Gastroesophageal sphincter (tissue), 3 donors: Measurements from ENCODE around the gene SLC17A8.

ENCODE experiments used
- EP300 ChIP-seq: sonication (generic); formaldehyde crosslinking; IDR thresholded peaks from one replicate; pipeline ENCODE4 v1.6.1; 2017; ENCODE audit warnings: antibody characterized with exemption, mild to moderate bottlenecking
- POLR2A ChIP-seq, 2 donors: fragments of 450-650 bp; IDR thresholded peaks; one replicate each; pipeline ENCODE4 v1.6.1; 2017; ENCODE audit warnings: antibody characterized with exemption in 2 of 2, mild to moderate bottlenecking in 2 of 2, moderate library complexity in 1 of 2
- POLR2AphosphoS5 ChIP-seq: sonication (generic); formaldehyde crosslinking; IDR thresholded peaks from one replicate; pipeline ENCODE4 v1.6.1; 2017; ENCODE audit warnings: antibody characterized with exemption
- TF ChIP-seq, protein P1 (sequence below), 4 experiments: fragments of 200-600 bp in 2 of 4; fragments of 450-650 bp in 2 of 4; sonication (generic) in 1 of 4; IDR thresholded peaks; one replicate each; pipeline ENCODE4 v1.5.1; 2017 to 2019; ENCODE audit warnings: antibody characterized with exemption in 4 of 4, mild to moderate bottlenecking in 2 of 4, moderate library complexity in 2 of 4

DNA sequence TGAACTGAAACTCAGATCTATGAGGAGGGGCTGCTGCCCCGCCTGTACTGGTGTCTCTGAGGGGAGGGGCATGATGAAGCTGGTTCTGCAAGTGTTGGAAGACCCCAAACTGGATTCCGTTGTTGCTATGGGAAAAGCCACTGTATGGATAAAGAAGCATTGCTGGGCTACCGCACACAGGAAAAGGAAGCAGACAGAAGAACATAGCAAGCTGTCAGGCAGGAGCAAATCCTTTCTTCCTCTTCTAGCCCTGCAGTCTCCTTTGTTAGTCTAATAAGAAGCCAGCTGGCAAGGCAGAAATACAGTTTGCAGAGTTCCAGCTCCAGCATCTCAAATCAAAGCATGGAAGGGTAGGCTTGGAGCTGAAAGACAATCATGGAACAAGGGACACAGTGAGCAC, 90.5 kb downstream of the SLC17A8 start:
- TF ChIP-seq, protein P1, sequence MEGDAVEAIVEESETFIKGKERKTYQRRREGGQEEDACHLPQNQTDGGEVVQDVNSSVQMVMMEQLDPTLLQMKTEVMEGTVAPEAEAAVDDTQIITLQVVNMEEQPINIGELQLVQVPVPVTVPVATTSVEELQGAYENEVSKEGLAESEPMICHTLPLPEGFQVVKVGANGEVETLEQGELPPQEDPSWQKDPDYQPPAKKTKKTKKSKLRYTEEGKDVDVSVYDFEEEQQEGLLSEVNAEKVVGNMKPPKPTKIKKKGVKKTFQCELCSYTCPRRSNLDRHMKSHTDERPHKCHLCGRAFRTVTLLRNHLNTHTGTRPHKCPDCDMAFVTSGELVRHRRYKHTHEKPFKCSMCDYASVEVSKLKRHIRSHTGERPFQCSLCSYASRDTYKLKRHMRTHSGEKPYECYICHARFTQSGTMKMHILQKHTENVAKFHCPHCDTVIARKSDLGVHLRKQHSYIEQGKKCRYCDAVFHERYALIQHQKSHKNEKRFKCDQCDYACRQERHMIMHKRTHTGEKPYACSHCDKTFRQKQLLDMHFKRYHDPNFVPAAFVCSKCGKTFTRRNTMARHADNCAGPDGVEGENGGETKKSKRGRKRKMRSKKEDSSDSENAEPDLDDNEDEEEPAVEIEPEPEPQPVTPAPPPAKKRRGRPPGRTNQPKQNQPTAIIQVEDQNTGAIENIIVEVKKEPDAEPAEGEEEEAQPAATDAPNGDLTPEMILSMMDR (IDR thresholded peaks at IDR 0.05), result no peak
- TF ChIP-seq POLR2A (IDR thresholded peaks at IDR 0.05) (no peak), EP300 (no peak), POLR2AphosphoS5 (no peak)
